Neural cell (in vitro differentiated cells): ENCODE measurements around the gene UBXN6.

Experiments used
- CTCF ChIP-seq: fragments of 450-650 bp; IDR thresholded peaks from 2 replicates; pipeline ENCODE4 v1.5.1; 2014; ENCODE audit warnings: antibody characterized with exemption, mild to moderate bottlenecking, moderate library complexity; ENCODE audit not compliant: poor library complexity, severe bottlenecking
- EP300 ChIP-seq: fragments of 450-650 bp; conservative IDR thresholded peaks from 2 replicates; pipeline ENCODE4 v1.6.1; 2014; ENCODE audit warnings: antibody characterized with exemption, mild to moderate bottlenecking, moderate library complexity; ENCODE audit not compliant: poor library complexity, severe bottlenecking

- TF ChIP-seq CTCF (no peak), EP300 (no peak)
Measured at GRCh38 chr19:4403005-4403761, 54.4 kb downstream of the UBXN6 start.
